Tibial nerve (tissue), 4 donors: ENCODE results near the gene ALKBH7.

ENCODE experiments used
- CTCF ChIP-seq, 5 experiments: fragments of 200-600 bp in 3 of 5; fragments of 450-650 bp in 2 of 5; sonication (generic) in 3 of 5; IDR thresholded peaks; one replicate each; pipeline ENCODE4 v1.5.1; 2016 to 2019; ENCODE audit warnings: antibody characterized with exemption in 5 of 5, mild to moderate bottlenecking in 3 of 5, moderate library complexity in 2 of 5
- EP300 ChIP-seq, 2 donors: sonication (generic); formaldehyde crosslinking; IDR thresholded peaks; one replicate each; pipeline ENCODE4 v1.6.1; 2017; ENCODE audit warnings: antibody characterized with exemption in 2 of 2, mild to moderate bottlenecking in 1 of 2
- POLR2A ChIP-seq, 2 donors: fragments of 450-650 bp; IDR thresholded peaks; one replicate each; pipeline ENCODE4 v1.6.1; 2017; ENCODE audit warnings: antibody characterized with exemption in 2 of 2, mild to moderate bottlenecking in 2 of 2, moderate library complexity in 2 of 2

- TF ChIP-seq CTCF (IDR thresholded peaks at IDR 0.05) (no peak), EP300 (IDR thresholded peaks at IDR 0.05) (peak in 1 of 2 donors; percentile 82), POLR2A (IDR thresholded peaks at IDR 0.05) (peak; percentile 70 to 86)
Measured at GRCh38 chr19:6424195-6424938, 51.8 kb downstream of the ALKBH7 start, which contains the start of gene KHSRP.
